Measurements from ENCODE around the gene NDUFS5. TPM values are rescaled to one million over a fixed set of nuclear protein-coding genes. Genes with fewer than 3 reads are reported as not detected.
"Not testable (repeated sequence)": the region's sequence is repeated elsewhere in the genome, so short reads cannot be mapped to it uniquely, and the experiment has no call there.

Gene NDUFS5
- polyA plus RNA-seq, 6 donors from 2014 or later = 232 to 288 (median 258) TPM

DNA sequence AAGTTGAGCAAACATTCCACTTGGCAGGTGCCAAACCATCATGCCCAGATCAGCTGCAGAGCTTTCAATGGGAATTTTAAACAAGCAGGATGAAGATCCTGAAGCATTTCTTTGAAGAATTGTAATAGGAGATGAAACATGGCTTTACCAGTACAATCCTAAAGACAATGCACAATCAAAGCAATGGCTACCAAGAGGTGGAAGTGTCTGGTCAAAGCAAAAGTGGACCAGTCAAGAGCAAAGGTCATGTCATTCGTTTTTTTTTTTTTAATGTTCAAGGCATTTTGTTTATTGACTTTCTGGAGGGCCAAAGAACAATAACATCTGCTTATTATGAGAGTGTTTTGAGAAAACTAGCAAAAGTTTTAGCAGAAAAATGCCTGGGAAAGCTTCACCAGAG lies 3.0 kb upstream of the NDUFS5 start:
- H3K4me1 Mint-ChIP-seq = peaks cover 10 to 23% (median 14%) of the 10 kb centered on the region in 3 donors
- H3K4me3 Mint-ChIP-seq = no peak overlapping the region
- peaks cover 0 to 3% (median 0%) of the 10 kb centered on the region in 7 donors for H3K9me3 Mint-ChIP-seq
- ATAC-seq (ENCODE audit: low read depth in 2 of 2) = no peak
- peaks cover 0 to 6% of the 10 kb centered on the region in 2 donors for H3K36me3 Mint-ChIP-seq
- no peak overlapping the region for H3K27ac Mint-ChIP-seq
- peaks cover 0 to 8% (median 0%) of the 10 kb centered on the region in 3 donors for H3K27me3 Mint-ChIP-seq
- no peak for DNase-seq

DNA sequence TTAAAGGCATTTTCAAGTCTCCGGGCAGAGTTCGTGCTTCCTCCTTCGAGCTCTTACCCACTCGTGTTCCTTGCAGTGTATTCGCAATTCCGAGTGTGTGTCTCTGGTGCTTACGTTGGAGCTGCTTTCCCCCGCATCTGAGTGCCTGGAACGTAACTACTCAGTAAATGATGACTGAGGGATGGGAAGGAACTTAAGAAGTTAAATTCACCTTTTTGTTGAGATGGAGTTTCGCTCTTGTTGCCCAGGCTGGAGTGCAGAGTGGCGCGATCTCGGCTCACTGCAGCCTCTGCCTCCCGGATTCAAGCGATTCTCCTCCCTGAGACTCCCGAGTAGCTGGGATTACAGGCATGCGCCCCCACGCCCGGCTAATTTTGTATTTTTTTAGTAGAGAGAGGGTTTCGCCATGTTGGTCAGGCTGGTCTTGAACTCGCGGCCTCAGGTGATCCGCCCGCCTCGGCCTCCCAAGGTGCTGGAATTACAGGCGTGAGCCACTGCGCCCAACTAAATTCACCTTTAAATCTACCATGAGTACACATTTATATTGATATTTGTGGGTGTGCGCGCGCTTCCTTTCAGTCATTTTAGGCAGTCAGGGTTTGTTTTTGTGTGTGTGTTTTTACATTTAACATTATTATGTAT lies 837 bp downstream of the NDUFS5 start:
- no peak for ATAC-seq (ENCODE audit: low read depth in 2 of 2)
- Mint-ChIP-seq H3K9me3 (peaks cover 0 to 3% (median 0%) of the 10 kb centered on the region in 7 donors), H3K27ac (peak overlapping the region; percentile 93 to 99 (median 96)), H3K4me1 (peaks cover 14 to 25% (median 14%) of the 10 kb centered on the region in 3 donors), H3K4me3 (peak overlapping the region; percentile 92 to 97 (median 96)), H3K36me3 (peaks cover 4 to 21% of the 10 kb centered on the region in 2 donors), H3K27me3 (peaks cover 0 to under 1% (median 0%) of the 10 kb centered on the region in 3 donors)
- DNase-seq = no peak

DNA sequence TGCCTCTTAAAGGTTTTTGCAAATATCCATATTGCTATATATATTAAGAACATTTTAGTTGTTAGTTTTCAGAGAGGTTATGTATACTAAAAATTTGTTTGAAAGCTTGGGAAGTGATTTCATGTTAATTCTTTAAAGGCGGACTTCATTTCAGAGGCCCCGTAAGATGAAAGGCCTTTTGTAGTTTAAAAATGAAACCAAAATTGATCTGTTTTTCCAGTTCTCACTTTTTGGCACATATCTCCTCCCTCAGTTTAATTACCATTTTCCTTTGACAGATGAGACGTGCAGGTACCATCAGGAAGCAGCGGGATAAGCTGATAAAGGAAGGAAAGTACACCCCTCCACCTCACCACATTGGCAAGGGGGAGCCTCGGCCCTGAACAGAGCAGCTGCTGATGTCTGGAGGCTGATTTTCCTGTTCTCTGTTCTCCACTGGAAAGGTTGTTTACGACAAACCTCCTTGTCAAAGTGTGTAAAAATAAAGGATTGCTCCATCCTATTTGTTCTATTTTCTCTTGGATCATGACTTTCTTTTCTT lies 8.0 kb downstream of the NDUFS5 start:
- H3K9me3 Mint-ChIP-seq = no peaks in the 10 kb centered on the region
- H3K27me3 Mint-ChIP-seq = no peaks in the 10 kb centered on the region
- H3K27ac Mint-ChIP-seq = peak overlapping the region in 1 of 6 donors; percentile 90
- no peak for DNase-seq
- peaks cover 0 to 9% (median 7%) of the 10 kb centered on the region in 3 donors for H3K4me1 Mint-ChIP-seq
- no peak overlapping the region for H3K4me3 Mint-ChIP-seq
- H3K36me3 Mint-ChIP-seq = peaks cover 14 to 20% of the 10 kb centered on the region in 2 donors
- ATAC-seq (ENCODE audit: low read depth in 2 of 2) = no peak

DNA sequence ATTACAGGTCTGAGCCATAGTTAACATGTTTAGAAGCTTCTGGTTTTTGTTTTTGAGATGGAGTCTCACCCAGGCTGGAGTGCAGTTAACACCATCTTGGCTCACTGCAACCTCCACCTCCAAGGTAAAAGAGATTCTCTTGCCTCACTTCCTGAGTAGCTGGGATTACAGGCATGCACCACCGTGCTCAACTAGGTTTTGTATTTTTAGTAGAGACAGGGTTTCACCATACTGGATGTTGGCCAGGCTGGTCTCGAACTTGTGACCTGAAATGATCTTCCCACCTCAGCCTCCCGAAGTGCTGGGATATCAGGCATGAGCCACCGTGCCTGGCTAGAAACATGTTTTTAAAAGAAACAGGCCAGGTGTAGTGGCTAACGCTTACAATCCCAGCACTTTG lies 10.5 kb downstream of the NDUFS5 start:
- H3K27me3 Mint-ChIP-seq = no peaks in the 10 kb centered on the region
- H3K9me3 Mint-ChIP-seq = no peaks in the 10 kb centered on the region
- no peak overlapping the region for H3K27ac Mint-ChIP-seq
- DNase-seq (no peak), ATAC-seq (ENCODE audit: low read depth in 2 of 2) (no peak)
- H3K4me3 Mint-ChIP-seq = no peak overlapping the region
- H3K36me3 Mint-ChIP-seq = peaks cover 14% of the 10 kb centered on the region in 2 donors
- H3K4me1 Mint-ChIP-seq = peaks cover 0 to 9% (median 7%) of the 10 kb centered on the region in 3 donors

DNA sequence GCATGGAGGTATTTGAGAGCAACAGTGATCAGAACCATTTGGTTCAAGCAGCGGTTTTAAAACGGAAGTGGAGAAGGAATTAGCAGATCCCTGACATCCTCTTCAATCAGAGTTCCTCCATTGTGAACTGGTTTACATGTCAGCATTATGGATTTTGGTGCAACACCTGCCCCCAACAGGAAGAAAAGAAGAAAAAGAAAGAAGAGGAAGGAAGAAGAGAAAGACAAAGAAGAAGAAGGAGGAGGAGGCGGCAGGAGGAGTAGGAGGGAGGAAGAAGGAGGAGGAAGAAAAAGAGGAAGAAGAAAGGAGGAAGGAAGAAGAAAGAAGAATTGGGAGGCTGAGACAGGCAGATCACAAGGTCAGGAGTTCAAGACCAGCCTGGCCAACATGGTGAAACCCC lies 17.4 kb downstream of the NDUFS5 start:
- no peak for DNase-seq
- Mint-ChIP-seq H3K4me3 (peak overlapping the region in 2 of 8 donors; percentile 47 to 75), H3K27me3 (no peaks in the 10 kb centered on the region), H3K9me3 (peaks cover 0 to 10% (median 0%) of the 10 kb centered on the region in 7 donors), H3K4me1 (peaks cover 14 to 25% (median 16%) of the 10 kb centered on the region in 3 donors), H3K36me3 (peaks cover 2 to 13% of the 10 kb centered on the region in 2 donors), H3K27ac (peak overlapping the region; percentile 72 to 96 (median 86))
- ATAC-seq (ENCODE audit: low read depth in 2 of 2) = no peak

DNA sequence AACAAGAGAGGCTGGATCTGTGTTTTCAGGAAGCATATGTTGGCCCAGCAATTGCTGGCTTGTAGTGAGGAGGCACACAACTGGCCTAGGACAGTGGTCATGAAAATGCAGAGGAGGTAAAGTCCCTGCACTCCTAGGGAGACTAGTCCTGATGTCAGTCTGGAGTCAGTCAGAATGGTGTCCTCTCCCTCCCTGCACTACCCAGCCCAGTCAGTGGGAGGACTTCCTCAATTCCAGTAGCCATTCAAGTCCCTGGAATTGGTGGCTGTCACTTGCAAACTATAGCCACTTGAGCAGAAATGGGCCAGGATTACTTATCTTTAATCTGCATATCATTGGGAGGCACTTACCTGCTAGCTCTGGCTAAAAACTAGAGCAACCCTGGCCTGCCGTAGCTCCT lies 18.6 kb downstream of the NDUFS5 start:
- no peak for ATAC-seq (ENCODE audit: low read depth in 2 of 2)
- H3K4me1 Mint-ChIP-seq = peaks cover 14 to 25% (median 16%) of the 10 kb centered on the region in 3 donors

DNA sequence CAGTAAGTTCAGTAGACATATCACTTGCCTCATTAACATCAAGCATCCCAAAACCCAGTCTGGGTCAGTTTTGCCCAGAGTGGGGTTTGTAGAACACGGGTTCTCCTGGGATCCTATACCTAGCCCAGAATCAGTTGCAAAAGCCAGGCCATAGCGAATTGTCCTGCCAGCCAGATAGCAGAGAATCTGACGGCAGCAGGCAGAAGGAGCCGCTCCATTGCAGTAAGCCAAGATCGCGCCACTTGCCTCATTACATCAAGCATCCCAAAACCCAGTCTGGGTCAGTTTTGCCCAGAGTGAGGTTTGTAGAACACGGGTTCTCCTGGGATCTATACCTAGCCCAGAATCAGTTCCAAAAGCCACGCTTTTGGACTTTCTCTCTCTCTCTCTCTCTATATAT lies 19.1 kb downstream of the NDUFS5 start:
- peaks cover 0 to 10% (median 0%) of the 10 kb centered on the region in 7 donors for H3K9me3 Mint-ChIP-seq
- peak overlapping the region in 1 of 6 donors; percentile 85 for H3K27ac Mint-ChIP-seq
- H3K27me3 Mint-ChIP-seq = no peaks in the 10 kb centered on the region
- H3K4me1 Mint-ChIP-seq = peaks cover 14 to 25% (median 16%) of the 10 kb centered on the region in 3 donors
- H3K36me3 Mint-ChIP-seq = peaks cover 0 to 13% of the 10 kb centered on the region in 2 donors
- ATAC-seq (ENCODE audit: low read depth in 2 of 2) (no peak), DNase-seq (no peak)
- H3K4me3 Mint-ChIP-seq = no peak overlapping the region

More for the DNA sequence above, 18.6 kb downstream of the NDUFS5 start:
- H3K27me3 Mint-ChIP-seq = no peaks in the 10 kb centered on the region
- H3K27ac Mint-ChIP-seq = peak overlapping the region in 3 of 6 donors; percentile 37 to 85 (median 76)
- H3K9me3 Mint-ChIP-seq = peaks cover 0 to 10% (median 0%) of the 10 kb centered on the region in 7 donors
- H3K36me3 Mint-ChIP-seq = peaks cover 0 to 13% of the 10 kb centered on the region in 2 donors
- H3K4me3 Mint-ChIP-seq = no peak overlapping the region
- no peak for DNase-seq

DNA sequence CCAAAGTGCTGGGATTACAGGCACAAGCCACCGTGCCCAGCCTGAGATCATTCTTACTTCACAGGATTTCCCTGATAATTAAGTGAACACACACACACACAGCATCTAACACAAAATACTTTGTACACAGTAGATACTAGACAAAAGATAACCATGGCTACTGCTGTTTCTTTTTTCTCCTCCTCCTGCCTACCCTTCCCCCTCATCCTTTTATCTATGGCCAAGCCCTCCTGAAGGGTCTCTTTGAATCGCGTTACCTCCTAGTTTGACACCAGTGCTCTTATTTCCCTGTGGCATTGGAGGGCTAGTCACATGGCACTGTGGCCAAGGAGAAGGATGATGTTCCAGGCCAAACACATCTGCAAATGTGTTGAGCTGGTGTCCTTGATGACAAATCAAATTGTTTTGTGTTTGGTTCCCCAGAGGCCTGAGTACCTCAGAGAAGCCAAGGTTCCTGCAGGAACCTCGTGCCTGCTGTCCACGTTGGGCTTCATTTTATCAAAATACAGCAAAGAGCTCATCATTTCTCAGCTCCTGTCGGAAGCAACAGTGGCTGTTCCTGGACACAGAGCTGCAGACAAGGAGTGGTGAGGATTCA lies 20.6 kb downstream of the NDUFS5 start:
- H3K27ac Mint-ChIP-seq = no peak overlapping the region
- no peaks in the 10 kb centered on the region for H3K27me3 Mint-ChIP-seq
- DNase-seq (no peak), ATAC-seq (ENCODE audit: low read depth in 2 of 2) (no peak)
- H3K4me3 Mint-ChIP-seq = no peak overlapping the region
- H3K9me3 Mint-ChIP-seq = peaks cover 0 to 10% (median 0%) of the 10 kb centered on the region in 7 donors
- peaks cover 19 to 35% (median 23%) of the 10 kb centered on the region in 3 donors for H3K4me1 Mint-ChIP-seq
- H3K36me3 Mint-ChIP-seq = peaks cover 0 to 13% of the 10 kb centered on the region in 2 donors

DNA sequence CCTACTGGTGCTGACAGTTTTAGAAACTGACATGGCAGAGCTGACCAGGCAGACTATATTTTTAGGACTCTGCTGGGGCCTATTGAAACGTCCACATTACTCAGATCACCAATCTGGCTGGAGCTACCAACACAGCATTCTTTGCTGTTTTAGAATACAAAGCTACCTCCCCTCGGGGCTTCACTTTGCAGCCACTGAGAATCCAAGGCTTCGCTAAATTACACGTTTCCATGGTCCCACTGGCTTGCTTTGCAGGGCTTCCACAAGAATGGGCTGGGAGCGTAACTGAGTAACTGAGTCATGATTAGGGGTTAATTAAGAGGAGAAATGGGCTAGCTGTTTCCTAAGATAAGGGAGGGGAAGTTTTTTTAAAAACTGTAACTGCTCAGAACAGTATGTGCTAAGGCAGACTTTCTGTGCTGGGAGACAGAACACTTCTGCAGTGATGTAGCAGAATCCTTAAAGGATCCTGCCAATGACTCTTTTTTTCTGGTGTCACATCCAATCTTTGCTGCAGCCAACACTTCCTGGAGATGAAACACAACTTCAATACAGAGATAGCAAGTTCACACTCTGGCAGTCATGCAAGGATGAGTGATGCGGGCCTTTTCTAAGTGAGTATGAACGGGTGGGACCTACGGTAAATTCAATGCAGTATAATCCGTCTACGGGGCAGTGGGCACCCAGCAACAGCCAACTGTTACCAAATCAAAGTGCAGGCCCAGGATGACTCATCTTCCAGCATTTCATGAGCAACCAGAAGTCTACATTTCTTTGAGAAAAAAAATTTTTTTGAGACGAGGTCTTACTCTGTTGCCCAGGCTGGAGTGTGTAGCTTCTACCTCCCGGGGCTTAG lies 21.5 kb downstream of the NDUFS5 start:
- DNase-seq = no peak
- ATAC-seq (ENCODE audit: low read depth in 2 of 2) = peak in 1 of 2 donors; percentile 52
- H3K27ac Mint-ChIP-seq = no peak overlapping the region

DNA sequence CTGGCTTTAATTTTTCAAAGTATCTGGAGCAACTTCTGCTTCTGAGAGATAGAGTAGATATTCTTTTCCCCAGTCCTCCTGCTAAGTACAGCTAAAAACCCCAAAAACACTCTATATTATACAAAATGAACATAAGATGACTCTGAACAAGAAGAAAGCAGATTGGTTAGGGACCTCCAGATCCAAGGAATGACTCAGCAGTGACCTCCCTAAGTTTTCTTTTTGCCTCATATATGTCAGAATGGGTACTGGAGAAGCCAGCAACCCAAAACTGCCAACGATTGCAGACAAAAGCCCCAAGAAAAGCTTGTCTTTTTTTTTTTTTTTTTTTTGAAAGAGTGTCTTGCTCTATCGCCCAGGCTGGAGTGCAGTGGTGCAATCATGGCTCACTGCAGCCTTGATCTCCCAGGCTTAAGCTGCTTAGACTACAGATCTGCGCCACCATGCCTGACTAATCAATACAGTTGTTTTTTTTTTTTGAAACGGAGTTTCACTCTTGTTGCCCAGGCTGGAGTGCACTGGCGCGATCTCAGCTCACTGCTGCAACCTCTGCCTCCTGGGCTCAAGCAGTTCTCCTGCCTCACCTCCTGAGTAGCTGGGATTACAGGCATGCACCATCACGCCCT lies 22.7 kb downstream of the NDUFS5 start:
- H3K27ac Mint-ChIP-seq = peak overlapping the region in 1 of 6 donors; percentile 11
- ATAC-seq (ENCODE audit: low read depth in 2 of 2) = no peak

More for the DNA sequence above, 21.5 kb downstream of the NDUFS5 start:
- H3K4me3 Mint-ChIP-seq = no peak overlapping the region
- H3K36me3 Mint-ChIP-seq = peaks cover 0 to 13% of the 10 kb centered on the region in 2 donors
- H3K9me3 Mint-ChIP-seq = peaks cover 0 to 10% (median 0%) of the 10 kb centered on the region in 7 donors
- H3K4me1 Mint-ChIP-seq = peaks cover 19 to 39% (median 23%) of the 10 kb centered on the region in 3 donors
- H3K27me3 Mint-ChIP-seq = no peaks in the 10 kb centered on the region

DNA sequence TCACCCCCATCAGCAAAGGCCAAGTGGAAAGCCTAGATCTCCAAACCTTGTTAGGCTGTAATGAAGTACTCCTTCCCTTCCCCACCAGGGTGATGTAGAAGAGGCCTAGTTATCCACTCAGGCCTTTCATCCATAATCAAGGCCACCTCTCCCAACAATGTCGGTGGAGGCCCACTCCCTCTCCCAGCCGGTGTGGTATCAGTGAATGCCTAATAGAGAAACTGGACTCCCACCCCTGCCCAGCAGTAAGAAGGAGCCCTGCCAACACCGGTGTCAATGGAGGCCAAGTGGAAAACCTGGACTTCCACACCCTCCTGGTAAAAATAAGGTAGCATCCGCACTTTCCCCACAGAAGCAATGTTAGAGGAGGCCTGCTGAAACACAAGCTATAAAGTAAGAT lies 23.9 kb downstream of the NDUFS5 start:
- Mint-ChIP-seq H3K4me1 (peaks cover 4 to 18% (median 6%) of the 10 kb centered on the region in 3 donors), H3K27ac (no peak overlapping the region), H3K36me3 (no peaks in the 10 kb centered on the region), H3K4me3 (no peak overlapping the region), H3K27me3 (no peaks in the 10 kb centered on the region), H3K9me3 (no peaks in the 10 kb centered on the region)
- ATAC-seq (ENCODE audit: low read depth in 2 of 2) = no peak
- DNase-seq = no peak

More for the DNA sequence above, 22.7 kb downstream of the NDUFS5 start:
- Mint-ChIP-seq H3K27me3 (no peaks in the 10 kb centered on the region), H3K9me3 (peaks cover 0 to 3% (median 0%) of the 10 kb centered on the region in 7 donors), H3K4me1 (peaks cover 13 to 27% (median 16%) of the 10 kb centered on the region in 3 donors), H3K4me3 (peak overlapping the region in 2 of 8 donors; percentile 12 to 59), H3K36me3 (peaks cover 0 to 5% of the 10 kb centered on the region in 2 donors)
- DNase-seq = no peak

DNA sequence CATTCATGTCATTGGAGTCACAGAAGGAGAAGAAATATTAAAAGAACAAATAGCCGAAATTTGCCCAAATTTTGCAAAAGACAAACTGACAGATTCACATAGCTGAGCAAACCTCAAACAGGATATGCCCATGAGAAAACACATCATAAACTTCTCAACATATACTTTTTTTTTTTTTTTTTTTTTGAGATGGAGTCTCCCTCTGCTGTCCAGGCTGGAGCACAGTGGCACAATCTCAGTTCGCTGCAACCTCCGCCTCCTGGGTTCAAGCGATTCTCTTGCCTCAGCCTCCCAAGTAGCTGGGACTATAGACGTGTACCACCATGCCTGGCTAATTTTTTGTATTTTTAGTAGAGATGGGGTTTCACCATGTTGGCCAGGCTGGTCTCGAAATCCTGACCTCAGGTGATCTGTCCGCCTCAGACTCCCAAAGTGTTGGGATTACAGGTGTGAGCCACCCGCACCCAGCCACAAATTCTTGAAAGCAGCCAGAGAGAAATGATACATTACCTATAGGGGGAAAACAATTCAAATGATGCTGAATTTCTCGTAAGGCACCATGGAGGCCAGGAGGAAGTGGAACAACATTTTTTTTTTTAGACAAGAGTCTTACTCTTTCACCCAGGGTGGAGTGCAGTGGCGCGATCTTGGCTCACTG lies 25.2 kb downstream of the NDUFS5 start:
- H3K4me1 Mint-ChIP-seq = peaks cover 4 to 18% (median 6%) of the 10 kb centered on the region in 3 donors
- H3K27me3 Mint-ChIP-seq; H3K9me3 Mint-ChIP-seq; H3K36me3 Mint-ChIP-seq; H3K27ac Mint-ChIP-seq; ATAC-seq (ENCODE audit: low read depth in 2 of 2); DNase-seq; H3K4me3 Mint-ChIP-seq: not testable (repeated sequence)

Data from naive B cell (primary cell).